Natural killer cell treated with Interleukin-12 subunit alpha and Interleukin-12 subunit beta and Interleukin-15 and Interleukin-18, amount 100 ng/mL, for 72 hours (primary cell): Measurements from ENCODE around the gene MRPL12. TPM values are rescaled to one million over a fixed set of nuclear protein-coding genes. Genes with fewer than 3 reads are reported as not detected.

Experiments used
- ATAC-seq, 2 donors: fragments of 150-1000 bp; cut with Tn5 transposase in 1 of 2; sonication (Bioruptor Pico), chemical (Tn5 transposase) in 1 of 2; 2 replicates each; pipeline ENCODE4 v1.10.0; 2021
- DNase-seq: peaks from one replicate; pipeline ENCODE4 v3.0.0; 2022; ENCODE audit warnings: low spot score
- H3K27ac Mint-ChIP-seq, 2 donors: 1 replicate in 1 of 2; 2 replicates in 1 of 2; pipeline ENCODE4 v1.8.0; 2022; ENCODE audit warnings: mixed read lengths in 2 of 2, mild to moderate bottlenecking in 1 of 2, moderate library complexity in 1 of 2
- H3K27me3 Mint-ChIP-seq, 2 donors: 1 replicate in 1 of 2; 2 replicates in 1 of 2; pipeline ENCODE4 v1.8.0; 2022; ENCODE audit warnings: mixed read lengths in 2 of 2
- H3K36me3 Mint-ChIP-seq: one replicate; pipeline ENCODE4 v1.8.0; 2022; ENCODE audit warnings: mixed read lengths
- H3K4me1 Mint-ChIP-seq, 2 donors: 1 replicate in 1 of 2; 2 replicates in 1 of 2; pipeline ENCODE4 v1.8.0; 2022; ENCODE audit warnings: low read depth in 2 of 2, mixed read lengths in 2 of 2, mild to moderate bottlenecking in 1 of 2
- H3K4me3 Mint-ChIP-seq: one replicate; pipeline ENCODE4 v1.8.0; 2022; ENCODE audit warnings: mixed read lengths
- H3K9me3 Mint-ChIP-seq: 2 replicates; pipeline ENCODE4 v1.8.0; 2022; ENCODE audit warnings: mixed read lengths
- total RNA-seq, 2 donors: library from RNA; stranded (reverse); gene quantifications; one replicate each; pipeline ENCODE4 v1.2.3, GENCODE V29; 2022

The MRPL12 gene
- total RNA-seq, 2 donors from 2014 or later, result 98.7 to 226 TPM

DNA sequence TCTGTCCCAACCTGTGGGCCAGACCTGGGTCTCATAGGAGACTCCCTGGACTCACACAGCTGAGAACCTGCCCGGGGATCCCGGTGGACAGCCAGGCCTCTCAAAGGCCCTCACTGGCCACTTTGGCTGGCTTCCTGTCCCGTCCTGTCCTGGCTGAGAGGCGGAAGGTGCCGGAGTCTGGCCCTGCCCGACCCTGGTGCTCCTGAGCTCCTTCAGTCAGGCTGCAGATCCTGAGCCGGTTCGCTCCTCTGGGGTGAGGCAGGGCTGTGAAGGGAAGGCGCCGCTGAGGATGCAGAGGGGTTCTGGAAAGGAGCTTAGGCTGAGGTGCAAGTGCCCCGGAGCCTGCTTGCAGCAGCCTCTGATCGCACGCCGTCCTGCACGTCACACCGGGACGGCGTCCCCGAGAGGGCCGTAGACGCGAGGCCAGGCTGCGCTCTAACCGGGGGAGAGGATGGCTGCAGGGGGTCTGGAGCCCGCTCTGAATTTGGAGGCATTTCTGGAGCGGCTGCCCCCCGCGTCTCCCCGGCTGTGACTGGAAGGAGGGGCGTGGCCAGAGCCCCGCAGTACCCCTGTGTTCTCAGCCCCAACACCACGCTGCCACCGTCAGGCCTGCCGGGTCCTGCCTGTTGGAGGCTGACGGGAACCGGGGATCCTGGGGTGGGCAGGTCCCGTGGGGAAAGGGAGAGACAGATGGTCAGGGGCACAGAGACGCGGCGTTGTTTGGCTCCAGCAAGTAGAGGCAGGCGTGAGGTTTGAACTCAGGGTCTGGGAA is 15.2 kb upstream of the MRPL12 start:
- Mint-ChIP-seq H3K4me3 (no peak overlapping the region), H3K4me1 (peaks cover 26 to 49% of the 10 kb centered on the region in 2 donors), H3K36me3 (no peaks in the 10 kb centered on the region), H3K27me3 (no peaks in the 10 kb centered on the region), H3K27ac (no peak overlapping the region), H3K9me3 (no peaks in the 10 kb centered on the region)
- ATAC-seq, result no peak
- no peak for DNase-seq

DNA sequence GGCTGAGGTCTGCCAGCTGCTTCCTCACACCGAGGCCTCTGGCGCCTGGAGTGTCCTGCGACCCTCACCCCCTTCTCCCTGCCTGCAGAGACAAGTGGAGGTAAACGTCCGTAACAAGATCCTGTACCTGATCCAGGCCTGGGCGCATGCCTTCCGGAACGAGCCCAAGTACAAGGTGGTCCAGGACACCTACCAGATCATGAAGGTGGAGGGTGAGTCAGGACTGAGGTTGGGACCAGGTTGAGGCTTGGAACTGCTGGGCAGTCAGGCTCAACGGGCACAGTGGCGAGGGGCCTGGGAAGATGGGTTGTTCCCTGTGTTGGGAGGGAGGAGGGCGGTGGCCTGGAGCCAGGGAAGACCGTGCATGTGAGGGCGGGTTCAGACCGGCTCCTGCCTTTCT is 14.6 kb upstream of the MRPL12 start:
- H3K36me3 Mint-ChIP-seq, result no peaks in the 10 kb centered on the region
- peaks cover 26 to 48% of the 10 kb centered on the region in 2 donors for H3K4me1 Mint-ChIP-seq
- ATAC-seq (no peak), DNase-seq (no peak)
- H3K27ac Mint-ChIP-seq, result no peak overlapping the region
- H3K27me3 Mint-ChIP-seq, result no peaks in the 10 kb centered on the region
- no peaks in the 10 kb centered on the region for H3K9me3 Mint-ChIP-seq
- no peak overlapping the region for H3K4me3 Mint-ChIP-seq

DNA sequence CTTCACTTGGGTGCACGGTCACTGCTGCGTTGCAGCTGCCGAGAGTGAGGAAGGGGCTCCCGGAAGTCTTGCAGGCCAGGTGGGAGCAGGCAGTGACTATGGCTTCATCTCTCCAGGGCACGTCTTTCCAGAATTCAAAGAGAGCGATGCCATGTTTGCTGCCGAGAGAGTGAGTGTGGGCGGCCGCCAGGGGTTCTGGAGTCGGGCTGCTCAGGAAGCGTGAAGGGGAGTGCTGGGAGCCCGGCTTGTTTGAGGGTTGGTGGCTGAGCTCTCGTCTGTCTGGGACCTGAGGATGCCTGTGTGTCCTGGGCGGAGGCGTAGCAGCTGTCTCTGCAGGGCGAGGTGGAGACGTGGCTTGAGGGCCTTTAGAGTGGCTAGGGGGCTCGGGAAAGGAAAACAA is 13.1 kb upstream of the MRPL12 start:
- no peak for ATAC-seq
- Mint-ChIP-seq H3K4me3 (no peak overlapping the region), H3K9me3 (no peaks in the 10 kb centered on the region), H3K27ac (no peak overlapping the region), H3K4me1 (peaks cover 17 to 39% of the 10 kb centered on the region in 2 donors), H3K27me3 (no peaks in the 10 kb centered on the region), H3K36me3 (no peaks in the 10 kb centered on the region)
- no peak for DNase-seq

DNA sequence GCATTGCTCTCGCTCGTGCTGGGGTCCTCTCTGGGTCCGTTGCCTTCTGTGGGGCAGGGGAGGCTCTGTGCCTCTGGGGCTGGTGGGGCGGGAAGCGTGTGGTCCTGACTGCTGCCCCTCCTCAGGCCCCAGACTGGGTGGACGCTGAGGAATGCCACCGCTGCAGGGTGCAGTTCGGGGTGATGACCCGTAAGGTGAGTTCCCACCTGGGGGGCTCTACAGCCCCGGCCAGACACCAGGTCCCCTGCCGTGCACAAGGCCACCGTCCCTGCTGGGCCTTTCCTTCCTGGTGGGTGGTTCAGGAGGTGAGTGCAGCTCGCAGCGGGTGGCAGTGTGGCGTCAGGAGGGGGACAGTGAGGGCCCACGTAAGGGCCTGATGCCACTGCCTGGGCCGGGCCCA is 12.6 kb upstream of the MRPL12 start:
- Mint-ChIP-seq H3K27ac (no peak overlapping the region), H3K27me3 (no peaks in the 10 kb centered on the region), H3K36me3 (no peaks in the 10 kb centered on the region), H3K9me3 (no peaks in the 10 kb centered on the region), H3K4me1 (peaks cover 13 to 36% of the 10 kb centered on the region in 2 donors), H3K4me3 (no peak overlapping the region)
- ATAC-seq (no peak), DNase-seq (no peak)

DNA sequence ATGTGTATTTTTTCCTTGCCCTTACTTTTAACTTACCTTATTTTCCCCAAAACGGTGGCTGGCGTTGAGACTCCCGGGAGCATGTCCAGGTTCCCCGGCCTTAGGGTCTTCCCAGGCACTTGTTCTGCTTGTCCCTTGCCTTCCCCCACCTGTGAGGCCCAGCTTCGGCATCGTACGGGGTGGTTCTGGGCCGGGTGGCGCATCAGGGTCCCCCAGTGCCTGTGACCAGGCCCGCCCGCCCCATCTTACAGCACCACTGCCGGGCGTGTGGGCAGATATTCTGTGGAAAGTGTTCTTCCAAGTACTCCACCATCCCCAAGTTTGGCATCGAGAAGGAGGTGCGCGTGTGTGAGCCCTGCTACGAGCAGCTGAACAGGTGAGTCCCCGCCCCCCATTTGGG is 12.0 kb upstream of the MRPL12 start:
- Mint-ChIP-seq H3K4me3 (no peak overlapping the region), H3K27ac (no peak overlapping the region), H3K27me3 (no peaks in the 10 kb centered on the region), H3K9me3 (no peaks in the 10 kb centered on the region), H3K4me1 (peaks cover 10 to 34% of the 10 kb centered on the region in 2 donors), H3K36me3 (no peaks in the 10 kb centered on the region)
- DNase-seq (no peak), ATAC-seq (no peak)

DNA sequence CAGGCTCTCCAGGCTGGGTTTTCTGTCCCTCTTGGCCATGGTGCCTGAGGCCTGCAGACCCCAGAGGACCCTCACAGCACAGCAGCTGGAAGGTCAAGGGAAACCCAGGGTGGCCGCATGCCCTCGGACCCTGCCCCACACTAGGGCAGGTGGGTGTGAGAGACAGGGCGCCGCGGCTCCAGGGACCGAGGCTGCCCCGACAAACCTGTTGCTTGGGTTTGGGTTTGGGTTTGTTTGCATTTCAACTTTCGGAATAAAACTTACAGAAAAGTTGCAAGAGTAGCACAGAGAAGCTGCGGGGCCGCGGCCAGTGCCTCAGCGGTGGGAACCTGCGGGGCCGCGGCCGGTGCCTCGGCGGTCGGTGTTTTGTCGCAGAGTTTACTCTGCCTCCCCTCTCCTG is 11.6 kb upstream of the MRPL12 start:
- no peaks in the 10 kb centered on the region for H3K27me3 Mint-ChIP-seq
- no peaks in the 10 kb centered on the region for H3K36me3 Mint-ChIP-seq
- no peak for ATAC-seq
- no peaks in the 10 kb centered on the region for H3K9me3 Mint-ChIP-seq
- no peak overlapping the region for H3K4me3 Mint-ChIP-seq
- H3K4me1 Mint-ChIP-seq, result peaks cover 7 to 32% of the 10 kb centered on the region in 2 donors
- DNase-seq, result no peak
- no peak overlapping the region for H3K27ac Mint-ChIP-seq

DNA sequence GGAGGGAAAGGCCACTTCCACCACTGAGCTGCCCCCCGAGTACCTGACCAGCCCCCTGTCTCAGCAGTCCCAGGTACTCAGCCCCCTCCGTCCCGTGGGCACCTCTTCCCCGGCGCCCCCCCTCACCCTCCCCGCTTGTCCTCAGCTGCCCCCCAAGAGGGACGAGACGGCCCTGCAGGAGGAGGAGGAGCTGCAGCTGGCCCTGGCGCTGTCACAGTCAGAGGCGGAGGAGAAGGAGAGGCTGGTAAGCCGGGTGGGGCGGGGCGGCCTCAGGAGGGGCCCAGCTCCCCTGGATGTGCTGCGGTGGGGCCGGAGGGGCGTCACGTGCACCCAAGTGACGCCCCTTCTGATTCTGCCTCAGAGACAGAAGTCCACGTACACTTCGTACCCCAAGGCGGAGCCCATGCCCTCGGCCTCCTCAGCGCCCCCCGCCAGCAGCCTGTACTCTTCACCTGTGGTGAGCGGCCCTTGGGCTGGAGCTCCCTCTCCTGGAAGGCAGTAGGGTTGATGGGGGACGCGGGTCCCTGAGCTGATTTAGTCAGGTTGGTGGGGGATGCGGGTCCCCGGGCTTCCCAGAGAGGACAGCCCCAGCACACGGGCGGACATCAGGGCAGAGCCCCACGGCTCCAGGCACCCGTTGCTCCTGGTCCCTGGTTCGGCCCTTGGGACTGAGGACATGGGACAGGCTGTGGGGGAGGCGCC is 9.5 kb upstream of the MRPL12 start:
- peaks cover 7 to 27% of the 10 kb centered on the region in 2 donors for H3K4me1 Mint-ChIP-seq
- peaks cover 4% of the 10 kb centered on the region for H3K36me3 Mint-ChIP-seq
- no peak for DNase-seq
- H3K27me3 Mint-ChIP-seq, result no peaks in the 10 kb centered on the region
- no peaks in the 10 kb centered on the region for H3K9me3 Mint-ChIP-seq
- H3K4me3 Mint-ChIP-seq, result no peak overlapping the region
- no peak overlapping the region for H3K27ac Mint-ChIP-seq
- no peak for ATAC-seq

DNA sequence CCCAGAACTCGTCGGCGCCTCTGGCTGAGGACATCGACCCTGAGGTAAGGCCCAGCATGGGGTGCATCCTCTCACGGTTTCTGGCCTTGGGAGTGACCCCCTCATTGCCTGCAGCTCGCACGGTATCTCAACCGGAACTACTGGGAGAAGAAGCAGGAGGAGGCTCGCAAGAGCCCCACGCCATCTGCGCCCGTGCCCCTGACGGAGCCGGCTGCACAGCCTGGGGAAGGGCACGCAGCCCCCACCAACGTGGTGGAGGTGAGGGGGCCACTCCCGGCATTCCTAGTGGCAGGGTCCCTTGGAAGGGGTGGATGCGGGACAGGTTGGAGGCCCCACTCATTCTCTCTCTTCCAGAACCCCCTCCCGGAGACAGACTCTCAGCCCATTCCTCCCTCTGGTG is 8.4 kb upstream of the MRPL12 start:
- DNase-seq, result no peak
- no peak for ATAC-seq
- H3K27me3 Mint-ChIP-seq, result no peaks in the 10 kb centered on the region
- H3K4me3 Mint-ChIP-seq, result no peak overlapping the region
- H3K36me3 Mint-ChIP-seq, result peaks cover 4% of the 10 kb centered on the region
- H3K27ac Mint-ChIP-seq, result no peak overlapping the region
- no peaks in the 10 kb centered on the region for H3K9me3 Mint-ChIP-seq
- peaks cover 0 to 16% of the 10 kb centered on the region in 2 donors for H3K4me1 Mint-ChIP-seq

DNA sequence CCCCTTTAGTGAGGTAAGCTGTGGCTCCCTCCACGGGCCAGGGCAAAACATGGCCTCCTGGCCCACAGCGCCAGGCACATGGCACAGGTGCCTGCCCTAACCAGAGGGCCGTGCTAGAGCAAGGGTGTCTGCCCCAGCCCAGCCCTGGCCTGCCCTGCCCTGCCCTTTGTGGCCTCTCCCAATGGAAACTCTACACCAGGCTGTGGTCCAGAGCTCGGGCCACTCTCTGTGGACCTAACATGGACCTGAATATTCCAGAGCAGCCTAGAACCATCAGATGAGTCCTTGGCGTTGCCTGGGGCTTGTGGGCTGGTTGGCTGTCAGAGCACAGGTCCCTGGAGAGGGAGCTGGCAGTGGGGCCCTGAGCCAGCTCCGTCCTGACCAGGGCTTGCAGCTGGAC is 8.0 kb upstream of the MRPL12 start:
- Mint-ChIP-seq H3K27me3 (no peaks in the 10 kb centered on the region), H3K9me3 (no peaks in the 10 kb centered on the region), H3K4me1 (peaks cover 0 to 12% of the 10 kb centered on the region in 2 donors), H3K36me3 (peaks cover 4% of the 10 kb centered on the region), H3K27ac (no peak overlapping the region), H3K4me3 (no peak overlapping the region)
- no peak for DNase-seq
- no peak for ATAC-seq

DNA sequence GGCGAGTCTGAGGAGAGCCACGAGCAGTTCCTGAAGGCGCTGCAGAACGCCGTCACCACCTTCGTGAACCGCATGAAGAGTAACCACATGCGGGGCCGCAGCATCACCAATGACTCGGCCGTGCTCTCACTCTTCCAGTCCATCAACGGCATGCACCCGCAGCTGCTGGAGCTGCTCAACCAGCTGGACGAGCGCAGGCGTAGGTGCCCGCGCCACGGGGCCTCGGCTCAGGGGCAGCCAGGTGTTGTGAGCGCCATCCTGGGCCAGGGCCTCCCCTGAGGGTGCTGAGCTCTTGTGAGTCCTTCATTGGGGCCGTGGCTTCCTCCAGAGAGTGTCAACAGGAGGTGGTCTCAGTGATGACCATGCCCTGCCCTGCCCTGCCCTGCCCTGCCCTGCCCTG is 7.4 kb upstream of the MRPL12 start:
- peaks cover under 1 to 13% of the 10 kb centered on the region in 2 donors for H3K4me1 Mint-ChIP-seq
- ATAC-seq (no peak), DNase-seq (no peak)
- no peak overlapping the region for H3K27ac Mint-ChIP-seq
- no peaks in the 10 kb centered on the region for H3K27me3 Mint-ChIP-seq
- H3K4me3 Mint-ChIP-seq, result no peak overlapping the region
- peaks cover 4% of the 10 kb centered on the region for H3K36me3 Mint-ChIP-seq
- no peaks in the 10 kb centered on the region for H3K9me3 Mint-ChIP-seq

DNA sequence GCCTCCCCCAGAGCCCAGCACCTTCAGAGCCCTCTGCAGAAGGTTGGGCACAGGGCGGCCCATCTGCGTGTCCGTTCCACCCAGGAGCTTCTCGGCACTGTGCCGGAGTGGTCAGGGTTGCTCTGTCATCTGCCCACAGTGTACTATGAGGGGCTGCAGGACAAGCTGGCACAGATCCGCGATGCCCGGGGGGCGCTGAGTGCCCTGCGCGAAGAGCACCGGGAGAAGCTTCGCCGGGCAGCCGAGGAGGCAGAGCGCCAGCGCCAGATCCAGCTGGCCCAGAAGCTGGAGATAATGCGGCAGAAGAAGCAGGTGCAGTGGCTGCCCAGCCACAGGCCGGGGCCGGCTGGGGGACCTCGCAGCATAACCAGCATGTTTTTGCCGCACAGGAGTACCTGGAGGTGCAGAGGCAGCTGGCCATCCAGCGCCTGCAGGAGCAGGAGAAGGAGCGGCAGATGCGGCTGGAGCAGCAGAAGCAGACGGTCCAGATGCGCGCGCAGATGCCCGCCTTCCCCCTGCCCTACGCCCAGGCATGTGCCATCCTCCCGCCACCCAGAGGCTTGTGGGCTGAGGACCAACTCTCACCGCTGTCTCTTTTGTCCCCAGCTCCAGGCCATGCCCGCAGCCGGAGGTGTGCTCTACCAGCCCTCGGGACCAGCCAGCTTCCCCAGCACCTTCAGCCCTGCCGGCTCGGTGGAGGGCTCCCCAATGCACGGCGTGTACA is 6.8 kb upstream of the MRPL12 start:
- Mint-ChIP-seq H3K27me3 (no peaks in the 10 kb centered on the region), H3K27ac (no peak overlapping the region), H3K36me3 (peaks cover 4% of the 10 kb centered on the region), H3K4me1 (peaks cover 4 to 11% of the 10 kb centered on the region in 2 donors), H3K9me3 (no peaks in the 10 kb centered on the region), H3K4me3 (no peak overlapping the region)
- no peak for DNase-seq
- ATAC-seq, result no peak

DNA sequence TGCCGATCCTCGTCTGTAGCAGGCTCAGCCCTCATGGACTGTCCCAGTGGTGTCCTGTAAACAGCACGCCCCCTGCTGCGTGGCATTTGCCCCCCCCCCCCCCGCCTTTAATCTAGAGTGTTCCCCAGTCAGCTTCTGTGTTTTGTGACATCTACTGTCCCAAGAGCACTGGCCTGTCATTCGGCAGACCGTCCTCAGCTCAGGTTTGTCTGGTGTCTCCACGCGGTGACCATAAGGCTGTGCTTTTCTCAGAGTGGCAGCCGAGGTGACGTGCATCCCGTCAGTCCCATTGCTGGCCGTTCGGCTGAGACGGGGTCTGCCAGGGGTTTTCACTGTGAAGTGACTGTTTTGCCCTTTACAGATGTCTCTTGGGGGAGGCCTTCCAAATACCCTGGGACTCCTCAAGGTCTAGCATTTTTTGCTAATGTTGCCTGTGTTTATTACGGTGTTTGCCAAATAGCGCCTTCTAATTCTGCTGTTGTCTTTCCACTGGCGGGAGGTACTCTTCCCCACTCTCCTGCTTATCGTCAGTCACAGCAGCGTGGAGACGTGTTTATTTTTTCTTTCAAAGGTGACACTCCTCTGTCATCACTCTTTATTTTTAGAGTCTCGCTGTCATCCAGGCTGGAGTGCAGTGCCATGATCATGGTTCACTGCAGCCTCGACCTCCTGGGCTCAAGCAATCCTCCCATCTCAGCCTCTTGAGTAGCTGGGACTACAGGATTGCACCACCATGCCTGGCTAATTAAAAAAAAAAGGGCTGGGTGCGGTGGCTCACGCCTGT is 5.7 kb upstream of the MRPL12 start:
- Mint-ChIP-seq H3K27me3 (no peaks in the 10 kb centered on the region), H3K4me1 (peaks cover 8 to 15% of the 10 kb centered on the region in 2 donors), H3K4me3 (no peak overlapping the region), H3K27ac (no peak overlapping the region), H3K36me3 (peaks cover 4% of the 10 kb centered on the region), H3K9me3 (no peaks in the 10 kb centered on the region)
- ATAC-seq (no peak), DNase-seq (no peak)
